ENCODE data around the gene CHST11.

CHST11 gene

DNA sequence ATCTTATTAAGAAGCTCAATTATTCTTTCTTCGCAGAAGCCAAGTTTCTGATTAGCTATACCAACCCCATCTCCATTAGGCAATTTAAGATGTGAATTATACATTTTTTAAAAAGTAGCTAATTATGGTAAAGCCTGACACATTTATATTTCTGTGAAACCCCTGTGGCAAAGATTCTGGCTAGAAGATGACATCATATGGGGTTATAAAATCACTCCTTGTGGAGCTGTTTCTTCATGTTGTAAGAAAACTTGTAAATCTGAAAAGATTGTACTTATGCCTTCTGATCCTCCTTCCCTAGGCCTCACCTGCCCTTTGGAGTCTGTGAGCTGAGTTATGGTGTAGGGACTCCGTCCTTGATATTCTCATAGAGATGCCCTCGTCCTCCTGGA is 78.1 kb downstream of the CHST11 start:
- Histone ChIP-seq H3K4me2 (peak overlapping the region; percentile 38 to 74 (median 65); a peak in 18 of 22 replicates), H3K36me3 (peaks cover 0 to 77% (median 45%) of the 10 kb centered on the region in 11 experiments; a peak in 19 of 22 replicates), H3K4me3 (no peak overlapping the region), H3K4me1 (peaks cover 24 to 62% (median 53%) of the 10 kb centered on the region in 10 experiments), H4K20me1 (peaks cover 50 to 95% (median 79%) of the 10 kb centered on the region in 11 experiments; a peak in 20 of 22 replicates), H3K27ac (peak overlapping the region in 5 of 11 experiments; percentile 4 to 21 (median 11); a peak in 3 of 22 replicates), H3K9ac (no peak overlapping the region), H3K27me3 (no peaks in the 10 kb centered on the region), H3K9me3 (replicated peaks in 1 of 11) (peaks cover 0 to 25% (median 13%) of the 10 kb centered on the region in 11 experiments; a peak in 14 of 22 replicates)
- TF ChIP-seq Cebpa-rat (IDR thresholded peaks at IDR 0.05) = no peak

DNA sequence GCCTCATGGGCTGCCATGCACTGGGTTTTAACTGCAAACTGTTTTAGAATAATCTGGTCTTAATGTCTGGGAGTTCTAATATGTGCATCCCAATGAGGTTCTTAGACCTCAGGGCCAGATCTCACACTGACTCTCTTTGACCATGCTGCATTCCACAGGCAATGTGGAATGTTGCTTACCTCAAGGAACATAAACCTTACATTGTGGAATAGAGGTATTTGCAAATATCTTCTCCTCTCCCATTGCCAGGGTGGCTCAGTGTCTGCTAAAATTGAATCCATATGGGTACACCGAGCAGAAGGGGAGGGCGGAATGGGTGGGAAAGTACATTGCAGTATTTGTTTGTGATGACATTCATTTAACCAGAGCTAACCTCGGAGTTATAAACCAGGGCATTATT is 78.6 kb downstream of the CHST11 start:
- peaks cover 24 to 62% (median 53%) of the 10 kb centered on the region in 10 experiments for H3K4me1 ChIP-seq
- H3K4me2 ChIP-seq = peak overlapping the region in 10 of 11 experiments; percentile 15 to 74 (median 60); a peak in 11 of 22 replicates
- no peaks in the 10 kb centered on the region for H3K27me3 ChIP-seq
- TF ChIP-seq Cebpa-rat (IDR thresholded peaks at IDR 0.05) = no peak
- no peak overlapping the region for H3K4me3 ChIP-seq
- H3K36me3 ChIP-seq = peaks cover 0 to 77% (median 42%) of the 10 kb centered on the region in 11 experiments; a peak in 16 of 22 replicates
- H3K9me3 ChIP-seq (replicated peaks in 1 of 11) = peaks cover 0 to 19% (median 8%) of the 10 kb centered on the region in 11 experiments; a peak in 12 of 22 replicates
- no peak overlapping the region for H3K9ac ChIP-seq
- H4K20me1 ChIP-seq = peaks cover 50 to 95% (median 81%) of the 10 kb centered on the region in 11 experiments; a peak in 20 of 22 replicates
- peak overlapping the region in 3 of 11 experiments; percentile 4 to 20 (median 11); a peak in 2 of 22 replicates for H3K27ac ChIP-seq

DNA sequence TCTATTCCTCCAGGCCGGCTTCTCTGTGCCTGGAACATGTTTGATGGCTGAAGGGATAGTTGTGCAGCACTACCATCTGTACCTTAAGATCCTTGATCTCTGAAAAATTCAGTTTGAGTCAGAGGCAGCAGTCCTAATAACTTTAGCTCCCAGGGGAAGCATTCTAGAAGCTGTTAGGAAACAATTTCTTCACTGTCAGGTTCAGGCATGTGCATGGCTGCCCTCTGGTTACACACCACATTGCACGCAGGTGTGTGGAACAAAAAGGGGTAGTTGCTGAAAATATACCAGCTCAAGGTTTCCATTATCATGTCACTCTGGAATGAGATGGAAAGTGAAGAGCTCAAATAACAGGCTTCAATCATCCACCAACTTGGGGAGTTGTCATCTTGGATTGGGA is 80.1 kb downstream of the CHST11 start:
- 0 out of 22 replicates have a peak overlapping the region, but pooled peaks of 1 of the 11 experiments have one; percentile 6 for H3K9ac ChIP-seq
- peak overlapping the region in 8 of 11 experiments; percentile 34 to 77 (median 64); a peak in 16 of 22 replicates for H3K4me2 ChIP-seq
- H4K20me1 ChIP-seq = peaks cover 59 to 98% (median 83%) of the 10 kb centered on the region in 11 experiments; a peak in 20 of 22 replicates
- TF ChIP-seq Cebpa-rat (IDR thresholded peaks at IDR 0.05) = peak in 1 of 11 experiments; percentile 11; a peak in 1 of 22 replicates
- H3K9me3 ChIP-seq (replicated peaks in 1 of 11) = peaks cover 0 to 7% (median 0%) of the 10 kb centered on the region in 11 experiments; a peak in 3 of 22 replicates
- H3K4me3 ChIP-seq = no peak overlapping the region
- H3K27ac ChIP-seq = peak overlapping the region in 4 of 11 experiments; percentile 62 to 67 (median 64); a peak in 9 of 22 replicates
- H3K36me3 ChIP-seq = peaks cover 0 to 77% (median 30%) of the 10 kb centered on the region in 11 experiments; a peak in 17 of 22 replicates
- peaks cover 24 to 65% (median 53%) of the 10 kb centered on the region in 10 experiments for H3K4me1 ChIP-seq
- no peaks in the 10 kb centered on the region for H3K27me3 ChIP-seq

DNA sequence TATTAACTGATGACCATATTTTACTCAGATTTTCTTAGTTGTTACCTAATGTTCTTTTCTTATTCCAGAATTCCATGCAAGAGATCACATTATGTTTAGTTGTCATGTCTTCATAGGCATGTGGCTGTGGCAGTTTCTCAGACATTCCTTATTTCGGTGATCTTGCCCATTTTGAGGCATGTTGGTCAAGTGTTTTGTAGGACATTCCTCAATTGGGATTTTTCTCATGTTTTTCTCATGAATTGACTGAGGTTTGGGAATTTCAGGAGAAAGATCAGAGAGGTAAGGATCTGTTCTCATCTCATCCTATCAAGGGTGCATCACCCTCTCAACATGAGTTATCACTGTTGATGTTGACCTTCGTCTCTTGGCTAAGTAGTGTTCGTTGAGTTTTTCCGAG is 81.3 kb downstream of the CHST11 start:
- Histone ChIP-seq H3K9me3 (replicated peaks in 1 of 11) (peaks cover 0 to 14% (median 0%) of the 10 kb centered on the region in 11 experiments; a peak in 2 of 22 replicates), H3K27me3 (no peaks in the 10 kb centered on the region), H3K4me2 (no peak overlapping the region), H3K9ac (no peak overlapping the region), H3K4me3 (no peak overlapping the region), H4K20me1 (peaks cover 51 to 98% (median 83%) of the 10 kb centered on the region in 11 experiments; a peak in 20 of 22 replicates), H3K4me1 (peaks cover 20 to 53% (median 43%) of the 10 kb centered on the region in 10 experiments), H3K36me3 (peaks cover 0 to 82% (median 37%) of the 10 kb centered on the region in 11 experiments; a peak in 17 of 22 replicates), H3K27ac (peak overlapping the region in 2 of 11 experiments; percentile 62 to 67; a peak in 1 of 22 replicates)
- TF ChIP-seq Cebpa-rat (IDR thresholded peaks at IDR 0.05) = no peak

DNA sequence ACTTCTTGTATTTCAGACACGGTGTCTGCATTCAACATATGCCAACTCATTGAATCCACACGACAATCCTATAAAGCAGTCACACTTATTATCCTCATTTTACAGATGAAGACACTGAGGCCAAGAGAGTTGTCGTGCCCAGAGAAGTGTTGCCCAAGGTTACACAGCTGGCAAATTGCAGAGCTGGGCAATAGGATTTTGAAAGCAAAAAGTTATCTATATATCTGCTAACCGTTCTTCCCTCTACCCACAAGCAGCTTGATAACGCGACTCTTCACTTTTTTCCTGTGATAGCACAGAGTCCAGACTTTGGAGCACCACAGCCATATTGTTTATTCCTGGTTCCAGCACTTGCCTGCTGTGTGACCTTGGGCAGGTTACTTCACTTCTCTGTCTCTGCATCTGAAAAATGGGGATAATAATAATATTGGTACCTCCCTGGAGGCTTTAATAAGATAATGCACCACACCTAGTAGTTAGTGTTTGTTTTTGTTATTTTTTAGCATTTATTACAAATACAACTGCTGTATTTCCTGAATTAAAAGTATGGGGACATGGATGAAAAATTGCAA is 82.2 kb downstream of the CHST11 start:
- no peak overlapping the region for H3K9ac ChIP-seq
- peaks cover 0 to 85% (median 41%) of the 10 kb centered on the region in 11 experiments; a peak in 17 of 22 replicates for H3K36me3 ChIP-seq
- no peaks in the 10 kb centered on the region for H3K27me3 ChIP-seq
- peaks cover 11 to 43% (median 33%) of the 10 kb centered on the region in 10 experiments for H3K4me1 ChIP-seq
- peaks cover 0 to 21% (median 0%) of the 10 kb centered on the region in 11 experiments; a peak in 2 of 22 replicates for H3K9me3 ChIP-seq (replicated peaks in 1 of 11)
- TF ChIP-seq Cebpa-rat (IDR thresholded peaks at IDR 0.05) = no peak
- peaks cover 49 to 98% (median 83%) of the 10 kb centered on the region in 11 experiments; a peak in 20 of 22 replicates for H4K20me1 ChIP-seq
- H3K4me2 ChIP-seq = no peak overlapping the region
- H3K27ac ChIP-seq = no peak overlapping the region
- H3K4me3 ChIP-seq = no peak overlapping the region

DNA sequence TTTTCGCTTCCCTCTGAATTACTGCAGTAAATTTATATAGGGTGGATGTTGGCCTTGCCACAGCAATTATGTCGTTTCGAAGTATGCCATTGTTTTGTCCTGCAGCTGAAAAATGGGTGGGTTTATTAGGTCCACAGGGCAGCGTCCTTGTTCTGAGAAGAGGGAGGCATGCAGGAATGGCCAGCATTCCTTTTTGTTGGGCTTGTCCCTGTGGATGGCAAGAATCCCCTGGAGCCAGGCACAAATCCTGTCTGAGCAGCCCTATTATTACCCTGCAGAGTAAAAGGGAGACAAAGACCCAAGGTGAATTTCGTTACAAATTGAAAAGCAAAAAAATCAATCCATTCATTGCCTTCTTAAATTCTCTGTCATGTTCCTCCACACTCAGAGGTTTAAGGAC is 88.1 kb downstream of the CHST11 start:
- H3K9me3 ChIP-seq (replicated peaks in 1 of 11) = peaks cover 0 to 21% (median 0%) of the 10 kb centered on the region in 11 experiments; a peak in 2 of 22 replicates
- peak overlapping the region in 3 of 11 experiments; percentile 9 to 46 (median 13); a peak in 2 of 22 replicates for H3K27ac ChIP-seq
- H3K36me3 ChIP-seq = peaks cover 0 to 51% (median 30%) of the 10 kb centered on the region in 11 experiments; a peak in 17 of 22 replicates
- peak overlapping the region in 10 of 11 experiments; percentile 53 to 72 (median 62); a peak in 16 of 22 replicates for H3K4me2 ChIP-seq
- no peak for TF ChIP-seq Cebpa-rat (IDR thresholded peaks at IDR 0.05)
- peaks cover 29 to 59% (median 43%) of the 10 kb centered on the region in 10 experiments for H3K4me1 ChIP-seq
- no peak overlapping the region for H3K4me3 ChIP-seq
- H4K20me1 ChIP-seq = peaks cover 46 to 92% (median 83%) of the 10 kb centered on the region in 11 experiments; a peak in 20 of 22 replicates
- H3K9ac ChIP-seq = no peak overlapping the region
- no peaks in the 10 kb centered on the region for H3K27me3 ChIP-seq

DNA sequence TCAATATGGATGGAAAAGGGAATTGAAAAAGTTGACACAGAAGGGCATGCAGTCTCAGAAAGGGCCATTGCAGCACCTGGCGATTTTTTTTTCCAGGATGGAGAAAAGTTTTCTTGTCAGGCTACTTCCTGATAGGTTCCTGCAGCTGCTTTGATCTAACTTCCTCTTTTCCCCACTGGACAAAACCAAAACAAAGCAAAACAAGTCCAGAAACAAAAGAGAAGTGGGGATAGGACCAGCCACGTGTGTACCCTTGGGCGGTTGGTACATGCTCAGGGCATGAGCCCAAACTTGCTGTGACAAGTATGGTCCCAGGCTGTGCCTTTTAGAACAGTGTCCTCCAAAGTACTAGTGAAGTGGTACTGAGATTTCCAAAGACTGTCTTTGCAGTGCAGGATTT is 89.8 kb downstream of the CHST11 start:
- peak overlapping the region; percentile 53 to 73 (median 63) for H3K4me2 ChIP-seq
- H3K36me3 ChIP-seq = peaks cover 0 to 52% (median 40%) of the 10 kb centered on the region in 11 experiments; a peak in 19 of 22 replicates
- H3K9me3 ChIP-seq (replicated peaks in 1 of 11) = peaks cover 0 to 28% (median 4%) of the 10 kb centered on the region in 11 experiments; a peak in 12 of 22 replicates
- H3K27me3 ChIP-seq = no peaks in the 10 kb centered on the region
- H4K20me1 ChIP-seq = peaks cover 39 to 97% (median 82%) of the 10 kb centered on the region in 11 experiments; a peak in 20 of 22 replicates
- H3K4me1 ChIP-seq = peaks cover 36 to 57% (median 47%) of the 10 kb centered on the region in 10 experiments
- TF ChIP-seq Cebpa-rat (IDR thresholded peaks at IDR 0.05) = no peak
- peak overlapping the region in 8 of 11 experiments; percentile 3 to 54 (median 50); a peak in 12 of 22 replicates for H3K27ac ChIP-seq
- peak overlapping the region in 2 of 11 experiments; percentile 1 to 6; a peak in 2 of 22 replicates for H3K9ac ChIP-seq
- no peak overlapping the region for H3K4me3 ChIP-seq

DNA sequence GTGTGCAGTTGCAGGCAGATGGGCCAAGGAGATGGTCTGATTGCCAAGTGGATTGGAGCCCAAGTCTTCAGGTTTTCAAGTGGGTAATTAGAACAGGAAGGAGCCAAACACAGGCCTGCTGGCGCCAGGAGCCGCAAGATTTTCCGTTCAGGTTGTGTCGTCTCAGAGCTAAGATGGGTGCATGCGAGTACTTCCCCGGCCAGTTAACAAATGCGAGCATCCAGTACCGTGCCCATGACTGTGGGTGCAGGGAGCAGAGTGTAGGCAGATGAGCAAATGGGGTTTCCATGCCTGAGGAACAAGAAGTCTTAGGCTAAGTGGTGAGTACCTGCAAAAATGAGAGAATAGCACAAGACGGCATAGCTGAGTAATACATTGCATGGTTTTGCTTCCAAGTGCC is 90.5 kb downstream of the CHST11 start:
- H3K27me3 ChIP-seq = no peaks in the 10 kb centered on the region
- peaks cover 36 to 57% (median 47%) of the 10 kb centered on the region in 10 experiments for H3K4me1 ChIP-seq
- peaks cover 37 to 93% (median 80%) of the 10 kb centered on the region in 11 experiments; a peak in 20 of 22 replicates for H4K20me1 ChIP-seq
- H3K4me2 ChIP-seq = peak overlapping the region in 8 of 11 experiments; percentile 53 to 73 (median 62); a peak in 14 of 22 replicates
- peaks cover 0 to 52% (median 45%) of the 10 kb centered on the region in 11 experiments; a peak in 20 of 22 replicates for H3K36me3 ChIP-seq
- no peak for TF ChIP-seq Cebpa-rat (IDR thresholded peaks at IDR 0.05)
- H3K4me3 ChIP-seq = no peak overlapping the region
- H3K27ac ChIP-seq = peak overlapping the region in 8 of 11 experiments; percentile 3 to 54 (median 50); a peak in 11 of 22 replicates
- H3K9ac ChIP-seq = peak overlapping the region in 2 of 11 experiments; percentile 1 to 6; a peak in 2 of 22 replicates
- H3K9me3 ChIP-seq (replicated peaks in 1 of 11) = peaks cover 0 to 29% (median 10%) of the 10 kb centered on the region in 11 experiments; a peak in 16 of 22 replicates
